K562 (cell line): ENCODE measurements around the gene SLC30A7. TPM values are rescaled to one million over a fixed set of nuclear protein-coding genes. Genes with fewer than 3 reads are reported as not detected.

ENCODE experiments used
- REST ChIP-seq, 2 experiments: fragments of 450-650 bp; formaldehyde crosslinking in 1 of 2; IDR thresholded peaks; 2 replicates each; pipeline versions ENCODE4 v1.4.0 to v1.6.1; 2014 to 2020; ENCODE audit warnings: mild to moderate bottlenecking in 2 of 2, borderline replicate concordance in 1 of 2, low read depth in 1 of 2
- ZNF263 ChIP-seq: sonication (generic); formaldehyde crosslinking; IDR thresholded peaks from 2 replicates; pipeline ENCODE4 v1.8.0; 2022; ENCODE audit warnings: mild to moderate bottlenecking, missing genetic modification reagents, borderline replicate concordance
- polyA plus RNA-seq, 8 experiments: library from polyadenylated mRNA; depleted of rRNA in 4 of 8; stranded (reverse) in 5 of 8; unstranded in 3 of 8; fragments of >200 nt; fragmentation: Nextera tagmentation in 2 of 8; fragmentation: Illumina TruSeq in 1 of 8; extraction: Ambion mirVana in 2 of 8; extraction: Trizol in 1 of 8; gene quantifications; 2 replicates each; pipeline versions ENCODE4 v1.2.1 to v1.2.3, GENCODE V29; 2011 to 2014; ENCODE audit warnings: inconsistent platforms in 1 of 8, missing spikeins in 1 of 8
- total RNA-seq, 7 experiments: library from RNA; depleted of rRNA in 6 of 7; stranded (reverse); fragments of >200 nt in 6 of 7; fragmentation: Illumina TruSeq in 2 of 7; extraction: Trizol in 2 of 7; gene quantifications; 2 replicates each; pipeline versions ENCODE4 v1.2.1 to v1.2.3, GENCODE V29; 2011 to 2021; ENCODE audit warnings: low replicate concordance in 1 of 7

SLC30A7 gene
- total and polyA plus RNA-seq, 9 of the 15 experiments (the other 6 are each of a cell fraction or from before 2014, with no cell fraction given) = 3.5 to 17.1 (median 7.2) TPM

GRCh38 chr1:100931716-100932115 is 35.8 kb downstream of the SLC30A7 start (continued):
- 0 out of 2 replicates have a peak, but pooled peaks have one; percentile 20 for TF ChIP-seq REST (IDR thresholded peaks at IDR 0.05; ENCODE audit: borderline replicate concordance)
- TF ChIP-seq REST (CRISPR knock-in tag; IDR thresholded peaks at IDR 0.05; ENCODE audit: low read depth) = no peak
- TF ChIP-seq ZNF263 = no peak
- TF ChIP-seq, all 486 proteins: peak for 3
